Measurements from ENCODE around the gene PFKFB4. TPM values are rescaled to one million over a fixed set of nuclear protein-coding genes. Genes with fewer than 3 reads are reported as not detected.

Gene PFKFB4
- total and polyA plus RNA-seq, 2 of the 4 experiments (the other 2 are of a cell fraction): 16.9 to 17.0 TPM

GRCh38 chr3:48598323-48599076 lies 41.9 kb upstream of the PFKFB4 start:
- peak overlapping the region; percentile 85 for H3K18ac ChIP-seq (ENCODE audit: low read depth, low read length)
- dilution Hi-C loops (cut with HindIII; ENCODE audit: low sequenced_read_pairs, unreplicated experiment) (no loop called here), in situ Hi-C loops (cut with MboI; ENCODE audit: low sequenced_read_pairs) (no loop called here), intact Hi-C loops (cut with micrococcal nuclease) (loop anchor here (1.0 kb wide), 1 partner anchor 37 kb away; the partner anchor contains the start of gene SLC26A6)
- H3K36me3 ChIP-seq (ENCODE audit: control insufficient read depth, insufficient read depth, low read length): peaks cover 50% of the 10 kb centered on the region
- no peaks in the 10 kb centered on the region for H3K9me3 ChIP-seq (ENCODE audit: control insufficient read depth, insufficient read depth, low read length)
- H3K9me1 ChIP-seq (ENCODE audit: insufficient read depth, low read length): peaks cover 43% of the 10 kb centered on the region
- DNase-seq (peak; percentile 94), ATAC-seq (ENCODE audit: low read depth) (peak; percentile 70)
- H4K20me1 ChIP-seq (ENCODE audit: insufficient read depth, low read length): peaks cover 19% of the 10 kb centered on the region
- peak overlapping the region; percentile 100 for H2AK5ac ChIP-seq (ENCODE audit: low read depth, low read length)
- no peak overlapping the region for H3K4me3 ChIP-seq (ENCODE audit: insufficient read depth, low read depth, low read length)
- 0% methylated on average over 1 of the region's 5 CpGs; no CpG with 5 or more reads in 1 of the 2 experiments for WGBS, 2 experiments (ENCODE audit: extremely low coverage in 2 of 2, insufficient read length in 1 of 2)
- CTCF ChIA-PET: interaction anchor here (0.7 to 1.0 kb wide), 4 partner anchors 11 to 65 kb away, joined by 3 to 4 read pairs (median 3); partner anchors contain the start of genes SLC26A6 and UQCRC1
- peaks cover 17 to 76% of the 10 kb centered on the region in 2 experiments; a peak in 3 of 4 replicates for H3K79me1 ChIP-seq (ENCODE audit: low read depth in 1 of 2, low read length in 2 of 2)
- TF ChIP-seq CEBPB (IDR thresholded peaks at IDR 0.05; ENCODE audit: low read depth, low read length): no peak; the same call in 1 of the 2 replicates
- TF ChIP-seq MXI1 (IDR thresholded peaks at IDR 0.05; ENCODE audit: borderline replicate concordance, low read depth, low read length): peak; percentile 10; the same call in 1 of the 2 replicates
- TF ChIP-seq FOS (IDR thresholded peaks at IDR 0.05; ENCODE audit: low read depth, low read length): peak; percentile 65
- no peak; the same call in 1 of the 2 replicates for TF ChIP-seq CTCF (conservative IDR thresholded peaks at IDR 0.05; ENCODE audit: low read depth, low read length)
- peak; percentile 74; the same call in 1 of the 2 replicates for TF ChIP-seq MAZ (IDR thresholded peaks at IDR 0.05; ENCODE audit: borderline replicate concordance, low read depth, low read length)
- no peak; the same call in 1 of the 2 replicates for TF ChIP-seq NFE2L2 (IDR thresholded peaks at IDR 0.05; ENCODE audit: low read depth, low read length)
- TF ChIP-seq RCOR1 (IDR thresholded peaks at IDR 0.05; ENCODE audit: insufficient replicate concordance, low read length): peak; percentile 49
- no peak for TF ChIP-seq ELK1 (IDR thresholded peaks at IDR 0.05; ENCODE audit: borderline replicate concordance, low read depth, low read length)
- no peak; the same call in 1 of the 2 replicates for TF ChIP-seq RAD21 (IDR thresholded peaks at IDR 0.05; ENCODE audit: low read length)
- TF ChIP-seq BHLHE40 (IDR thresholded peaks at IDR 0.05; ENCODE audit: low read depth, low read length): peak; percentile 84
- BruUV-seq (replicated peaks): no TSS peak
- POLR2A ChIA-PET (ENCODE audit: unreplicated experiment): interaction anchor here (0.6 to 0.9 kb wide), 2 partner anchors 13 to 41 kb away, joined by 3 to 5 read pairs; no protein-coding TSS in a partner anchor
- peak overlapping the region; percentile 99 for H3K4ac ChIP-seq (ENCODE audit: low read depth, low read length)
- H2AK9ac ChIP-seq (replicated peaks; ENCODE audit: low read depth, low read length, poor library complexity): peak overlapping the region; percentile 99
- H4K5ac ChIP-seq (ENCODE audit: low read depth, low read length): peak overlapping the region; percentile 72
- peak overlapping the region; percentile 99 for H2BK20ac ChIP-seq (ENCODE audit: low read depth, low read length)
- peak overlapping the region; percentile 94 for H3K27ac ChIP-seq (ENCODE audit: insufficient read depth, low read length)
- H3K56ac ChIP-seq (ENCODE audit: extremely low read depth, insufficient read depth, low read length): peak overlapping the region; percentile 88
- H2BK15ac ChIP-seq (ENCODE audit: low read depth, low read length): peak overlapping the region; percentile 97; the same call in 2 of the 3 replicates
- peak overlapping the region; percentile 79 for H2AFZ ChIP-seq (replicated peaks; ENCODE audit: low read length, poor library complexity)
- H3K27me3 ChIP-seq (ENCODE audit: control insufficient read depth, insufficient read depth, low read length): no peaks in the 10 kb centered on the region
- H3K14ac ChIP-seq (replicated peaks; ENCODE audit: low read depth, low read length): peak overlapping the region; percentile 77
- H4K8ac ChIP-seq (ENCODE audit: low read depth in 2 of 2, low read length in 2 of 2): peak overlapping the region; percentile 85 to 90
- H3K9ac ChIP-seq (ENCODE audit: low read depth, low read length): peak overlapping the region; percentile 51
- peak overlapping the region; percentile 97 for H2BK5ac ChIP-seq (ENCODE audit: low read depth, low read length, poor library complexity, severe bottlenecking)
- peak overlapping the region; percentile 98 for H4K91ac ChIP-seq (ENCODE audit: insufficient read depth, low read depth, low read length)
- H3K4me1 ChIP-seq (ENCODE audit: control insufficient read depth, insufficient read depth, low read length): peaks cover 54% of the 10 kb centered on the region
- H2BK120ac ChIP-seq (ENCODE audit: low read depth, low read length): peak overlapping the region; percentile 85
- peak overlapping the region; percentile 62 for H3K4me2 ChIP-seq (ENCODE audit: low read depth, low read length)
- peak overlapping the region; percentile 93 for H3K23ac ChIP-seq (ENCODE audit: low read depth, low read length)
